RWPE2 (cell line): Measurements from ENCODE around the gene SLC3A2.

Experiments
- ATAC-seq: fragments of 200-7000 bp; cut with Tn5 transposase; 3 replicates; pipeline ENCODE4 v1.9.1; 2021; ENCODE audit warnings: low read depth
- DNase-seq: peaks from one replicate; pipeline ENCODE4 v3.0.0-alpha.2; 2020; ENCODE audit warnings: low spot score
- H3K27ac ChIP-seq: fragments of 450-650 bp; 2 replicates; pipeline ENCODE4 v1.5.1; 2017; ENCODE audit warnings: mild to moderate bottlenecking; ENCODE audit not compliant: poor library complexity, severe bottlenecking
- H3K27me3 ChIP-seq: fragments of 250-450 bp; sonication (Bioruptor Pico); 2 replicates; pipeline ENCODE4 v1.5.1; 2021; ENCODE audit warnings: mild to moderate bottlenecking, moderate library complexity; ENCODE audit not compliant: insufficient read depth, poor library complexity, severe bottlenecking
- H3K36me3 ChIP-seq: fragments of 250-450 bp; sonication (Bioruptor Pico); 2 replicates; pipeline ENCODE4 v1.5.1; 2020; ENCODE audit warnings: low read depth, mild to moderate bottlenecking, moderate library complexity
- H3K4me1 ChIP-seq: fragments of 250-450 bp; sonication (Bioruptor Pico); 2 replicates; pipeline ENCODE4 v1.5.1; 2021; ENCODE audit warnings: mild to moderate bottlenecking, moderate library complexity; ENCODE audit not compliant: insufficient read depth, poor library complexity, severe bottlenecking
- H3K4me3 ChIP-seq: fragments of 250-450 bp; sonication (Bioruptor Pico); 2 replicates; pipeline ENCODE4 v1.5.1; 2021; ENCODE audit warnings: mild to moderate bottlenecking, moderate library complexity; ENCODE audit not compliant: severe bottlenecking
- H3K9me3 ChIP-seq: fragments of 250-450 bp; sonication (Bioruptor Pico); 2 replicates; pipeline ENCODE4 v1.5.1; 2021; ENCODE audit warnings: mild to moderate bottlenecking, moderate library complexity; ENCODE audit not compliant: severe bottlenecking
- TF ChIP-seq, protein P1 (sequence below): fragments of 450-650 bp; IDR thresholded peaks from one replicate; pipeline ENCODE4 v1.5.1; 2017; ENCODE audit warnings: mild to moderate bottlenecking, moderate library complexity; ENCODE audit not compliant: poor library complexity, severe bottlenecking

SLC3A2 gene

DNA sequence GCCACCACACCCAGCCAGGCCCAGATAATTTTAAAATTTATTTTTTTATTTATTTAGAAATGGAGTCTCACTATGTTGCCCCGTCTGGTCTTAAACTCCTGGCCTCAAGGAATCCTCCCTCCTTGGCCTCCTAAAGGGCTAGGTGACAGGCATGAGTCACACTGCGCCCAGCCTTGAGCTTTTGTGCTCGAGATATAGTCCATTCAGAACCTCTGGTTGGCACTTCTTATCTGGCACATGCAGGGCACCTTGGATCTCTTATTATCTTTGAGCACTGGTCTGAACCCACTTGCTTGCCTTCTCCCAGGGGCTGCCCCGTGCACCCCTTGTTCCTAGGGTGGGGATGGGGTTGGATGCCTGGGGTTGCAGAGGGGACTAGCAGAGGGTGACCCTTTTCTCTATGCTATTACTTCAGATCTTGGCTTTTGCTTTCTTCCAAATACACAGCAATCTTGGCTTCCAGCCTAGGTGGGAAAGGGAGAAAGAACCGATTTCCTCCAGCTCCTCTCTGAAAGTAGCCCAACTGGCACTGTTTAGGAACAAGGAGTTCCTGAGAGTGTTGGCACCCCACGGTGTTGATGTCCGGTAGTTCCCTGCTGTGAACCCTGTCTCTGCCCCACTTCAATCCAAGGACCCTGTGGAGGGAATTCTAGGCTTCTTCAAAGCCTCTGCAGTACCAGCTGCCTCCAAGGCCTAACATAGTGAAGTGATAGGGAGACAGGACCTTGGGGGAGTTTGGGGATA lies 1.3 kb upstream of the SLC3A2 start:
- peak overlapping the region; percentile 66 for H3K4me3 ChIP-seq
- DNase-seq: no peak
- peaks cover 68% of the 10 kb centered on the region for H3K36me3 ChIP-seq

DNA sequence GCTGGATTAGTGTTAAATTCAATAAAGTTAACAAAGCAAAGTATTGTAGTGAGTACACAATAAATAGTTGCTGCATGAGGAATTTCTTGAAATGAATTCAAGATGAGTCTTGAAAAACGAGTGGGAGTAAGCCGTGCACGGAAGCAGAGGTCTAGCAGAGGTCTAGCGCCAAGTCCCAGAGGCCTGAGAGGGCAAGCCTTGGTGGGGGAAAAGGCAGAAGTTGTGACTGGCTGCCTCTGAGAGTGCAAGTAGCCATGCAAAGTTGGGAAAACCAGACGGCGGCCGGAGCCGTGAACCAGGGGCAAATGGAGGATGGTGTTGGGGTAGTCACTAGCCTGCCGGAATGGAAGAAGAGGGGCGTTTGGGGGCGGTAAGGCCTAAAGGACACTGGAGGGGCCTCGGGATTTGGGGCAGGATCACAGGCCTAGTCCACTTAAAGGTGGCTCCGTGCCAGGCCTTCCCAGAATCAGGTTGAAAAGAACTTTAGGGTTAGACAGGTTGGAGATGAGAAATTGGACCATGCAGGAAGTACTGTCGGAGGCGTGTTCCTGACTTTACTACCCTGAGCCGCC lies 379 bp upstream of the SLC3A2 start:
- DNase-seq (peak; percentile 72), ATAC-seq (peak; percentile 42)
- Histone ChIP-seq H3K27ac (peak overlapping the region; percentile 92), H3K4me1 (peaks cover 24% of the 10 kb centered on the region), H3K9me3 (no peaks in the 10 kb centered on the region), H3K36me3 (peaks cover 71% of the 10 kb centered on the region), H3K4me3 (peak overlapping the region; percentile 66), H3K27me3 (no peaks in the 10 kb centered on the region)
- TF ChIP-seq, protein P1, sequence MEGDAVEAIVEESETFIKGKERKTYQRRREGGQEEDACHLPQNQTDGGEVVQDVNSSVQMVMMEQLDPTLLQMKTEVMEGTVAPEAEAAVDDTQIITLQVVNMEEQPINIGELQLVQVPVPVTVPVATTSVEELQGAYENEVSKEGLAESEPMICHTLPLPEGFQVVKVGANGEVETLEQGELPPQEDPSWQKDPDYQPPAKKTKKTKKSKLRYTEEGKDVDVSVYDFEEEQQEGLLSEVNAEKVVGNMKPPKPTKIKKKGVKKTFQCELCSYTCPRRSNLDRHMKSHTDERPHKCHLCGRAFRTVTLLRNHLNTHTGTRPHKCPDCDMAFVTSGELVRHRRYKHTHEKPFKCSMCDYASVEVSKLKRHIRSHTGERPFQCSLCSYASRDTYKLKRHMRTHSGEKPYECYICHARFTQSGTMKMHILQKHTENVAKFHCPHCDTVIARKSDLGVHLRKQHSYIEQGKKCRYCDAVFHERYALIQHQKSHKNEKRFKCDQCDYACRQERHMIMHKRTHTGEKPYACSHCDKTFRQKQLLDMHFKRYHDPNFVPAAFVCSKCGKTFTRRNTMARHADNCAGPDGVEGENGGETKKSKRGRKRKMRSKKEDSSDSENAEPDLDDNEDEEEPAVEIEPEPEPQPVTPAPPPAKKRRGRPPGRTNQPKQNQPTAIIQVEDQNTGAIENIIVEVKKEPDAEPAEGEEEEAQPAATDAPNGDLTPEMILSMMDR: no peak

More for the DNA sequence above, 1.3 kb upstream of the SLC3A2 start:
- no peak; the same call in 2 of the 3 replicates for ATAC-seq
- Histone ChIP-seq H3K27me3 (no peaks in the 10 kb centered on the region), H3K27ac (peak overlapping the region; percentile 92), H3K9me3 (no peaks in the 10 kb centered on the region), H3K4me1 (peaks cover 24% of the 10 kb centered on the region)
- TF ChIP-seq, protein P1: no peak

DNA sequence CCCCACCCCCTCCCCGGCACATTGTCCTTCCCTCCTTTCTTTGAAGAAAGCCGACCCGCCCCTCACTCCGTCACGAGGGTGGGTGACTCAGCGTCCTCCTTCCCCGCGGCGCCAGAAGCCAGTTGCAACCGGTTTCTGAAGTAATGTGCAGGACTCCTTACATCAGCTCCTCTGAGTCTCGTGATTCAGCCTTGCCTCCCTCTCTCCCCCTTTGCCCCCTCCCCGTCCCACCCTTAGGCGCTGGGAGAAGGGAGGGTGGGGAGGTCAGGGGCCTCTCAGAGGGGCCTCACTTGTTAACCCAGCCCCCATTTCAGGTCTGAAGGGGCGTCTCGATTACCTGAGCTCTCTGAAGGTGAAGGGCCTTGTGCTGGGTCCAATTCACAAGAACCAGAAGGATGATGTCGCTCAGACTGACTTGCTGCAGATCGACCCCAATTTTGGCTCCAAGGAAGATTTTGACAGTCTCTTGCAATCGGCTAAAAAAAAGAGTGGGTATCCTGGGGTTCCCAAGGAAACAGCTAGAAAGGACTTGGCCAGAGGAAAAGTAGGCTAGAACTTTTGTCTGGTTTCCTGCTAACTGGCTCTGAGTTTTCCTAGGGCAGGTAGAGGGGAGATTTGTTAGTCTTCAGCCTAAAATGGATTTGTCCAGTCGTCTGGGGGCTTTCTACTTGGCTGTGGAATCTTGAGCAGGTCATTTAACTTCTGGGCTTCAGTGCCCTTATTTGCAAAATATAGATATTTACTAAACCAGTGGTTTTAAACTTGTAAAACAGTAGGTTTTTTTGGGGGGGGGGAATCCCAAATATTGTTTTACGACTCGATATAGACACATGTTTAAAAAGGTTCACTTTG lies 1.1 kb downstream of the SLC3A2 start:
- peaks cover 24% of the 10 kb centered on the region for H3K4me1 ChIP-seq
- DNase-seq (peak; percentile 95), ATAC-seq (peak; percentile 41; the same call in 2 of the 3 replicates)

DNA sequence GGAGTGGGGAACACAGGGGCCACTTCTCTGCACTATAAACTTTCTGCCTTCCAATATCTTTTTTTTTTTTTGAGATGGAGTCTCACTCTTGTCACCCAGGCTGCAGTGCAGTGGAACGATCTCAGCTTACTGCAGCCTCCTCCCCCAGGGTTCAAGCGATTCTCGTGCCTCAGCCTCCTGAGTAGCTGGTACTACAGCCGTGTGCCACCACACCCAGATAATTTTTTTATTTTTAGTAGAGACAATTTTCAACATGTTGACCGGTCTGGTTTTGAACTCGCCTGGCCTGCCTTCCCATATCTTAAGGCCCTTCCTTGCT lies 1.7 kb downstream of the SLC3A2 start:
- Histone ChIP-seq H3K27ac (peak overlapping the region; percentile 92), H3K27me3 (no peaks in the 10 kb centered on the region), H3K4me3 (peak overlapping the region; percentile 66), H3K36me3 (peaks cover 73% of the 10 kb centered on the region), H3K4me1 (peaks cover 24% of the 10 kb centered on the region), H3K9me3 (no peaks in the 10 kb centered on the region)
- DNase-seq (no peak), ATAC-seq (no peak)
- TF ChIP-seq, protein P1: no peak

More for the DNA sequence above, 1.1 kb downstream of the SLC3A2 start:
- H3K9me3 ChIP-seq: no peaks in the 10 kb centered on the region
- H3K27me3 ChIP-seq: no peaks in the 10 kb centered on the region
- peak overlapping the region; percentile 92 for H3K27ac ChIP-seq
- H3K36me3 ChIP-seq: peaks cover 72% of the 10 kb centered on the region
- H3K4me3 ChIP-seq: peak overlapping the region; percentile 66
- TF ChIP-seq, protein P1: peak; percentile 64
